OCI-LY1 (cell line): ENCODE results near the gene PODXL2.
A peak's percentile ranks its signal among the peaks of the same experiment; 100 is the strongest.

ENCODE experiments used
- H2AFZ ChIP-seq: fragments of 200-600 bp; sonication (generic), shearing (Covaris generic); 2 replicates; pipeline ENCODE4 v1.6.0; 2014; ENCODE audit warnings: antibody characterized with exemption, mild to moderate bottlenecking, low read length
- H3F3A ChIP-seq: fragments of 200-600 bp; sonication (generic), shearing (Covaris generic); 2 replicates; pipeline ENCODE4 v1.6.0; 2014; ENCODE audit warnings: mild to moderate bottlenecking, antibody characterized with exemption, low read length, moderate library complexity; ENCODE audit not compliant: insufficient read depth
- H3K27ac ChIP-seq: fragments of 200-600 bp; sonication (generic); 2 replicates; pipeline ENCODE4 v1.5.1; 2014; ENCODE audit warnings: low read length, mixed run types, mild to moderate bottlenecking, low read depth; ENCODE audit not compliant: poor library complexity, severe bottlenecking
- H3K27me3 ChIP-seq: fragments of 200-600 bp; sonication (generic); 2 replicates; pipeline ENCODE4 v1.6.0; 2014; ENCODE audit warnings: antibody characterized with exemption, mild to moderate bottlenecking, low read length, moderate library complexity; ENCODE audit not compliant: insufficient read depth
- H3K36me3 ChIP-seq: fragments of 200-600 bp; sonication (generic); 2 replicates; pipeline ENCODE4 v1.6.1; 2014; ENCODE audit warnings: mild to moderate bottlenecking, antibody characterized with exemption, low read length, moderate library complexity, mixed read lengths; ENCODE audit not compliant: insufficient read depth
- H3K4me1 ChIP-seq: fragments of 200-600 bp; sonication (generic); 2 replicates; pipeline ENCODE4 v1.5.1; 2014; ENCODE audit warnings: mild to moderate bottlenecking, low read length, moderate library complexity; ENCODE audit not compliant: insufficient read depth, severe bottlenecking
- H3K4me2 ChIP-seq: fragments of 200-600 bp; sonication (generic), shearing (Covaris generic); 2 replicates; pipeline ENCODE4 v1.6.1; 2014; ENCODE audit warnings: low read length
- H3K4me3 ChIP-seq: fragments of 200-600 bp; sonication (generic); 2 replicates; pipeline ENCODE4 v1.5.1; 2014; ENCODE audit warnings: low read length, low read depth, mild to moderate bottlenecking, mixed read lengths; ENCODE audit not compliant: poor library complexity, severe bottlenecking
- H3K79me2 ChIP-seq: fragments of 200-600 bp; shearing (Covaris generic); 2 replicates; pipeline ENCODE4 v1.6.1; 2016; ENCODE audit warnings: mixed run types, low read length, mixed read lengths; ENCODE audit not compliant: insufficient read depth
- H3K9ac ChIP-seq: fragments of 200-600 bp; sonication (generic), shearing (Covaris generic); 2 replicates; pipeline ENCODE4 v1.6.1; 2014; ENCODE audit warnings: mild to moderate bottlenecking, low read length, mixed read lengths
- H3K9me2 ChIP-seq: fragments of 200-600 bp; sonication (generic), shearing (Covaris generic); 2 replicates; pipeline ENCODE4 v1.6.1; 2014; ENCODE audit warnings: low read depth, mild to moderate bottlenecking, low read length, mixed read lengths
- H3K9me3 ChIP-seq: fragments of 200-600 bp; shearing (Covaris generic); 2 replicates; pipeline ENCODE4 v1.6.1; 2014; ENCODE audit warnings: low read length, mixed read lengths
- H4K20me1 ChIP-seq: fragments of 200-600 bp; sonication (generic), shearing (Covaris generic); 2 replicates; pipeline ENCODE4 v1.6.0; 2016; ENCODE audit warnings: mild to moderate bottlenecking, low read length; ENCODE audit not compliant: insufficient read depth
- CTCF ChIP-seq: fragments of 200-600 bp; sonication (generic), shearing (Covaris generic); IDR thresholded peaks from 2 replicates; pipeline ENCODE4 v1.5.1; 2017; ENCODE audit warnings: mild to moderate bottlenecking, antibody characterized with exemption, low read length, moderate library complexity, mixed read lengths
- EZH2 ChIP-seq: fragments of 200-600 bp; sonication (generic), shearing (Covaris generic); IDR thresholded peaks from 2 replicates; pipeline ENCODE4 v1.8.0; 2017; ENCODE audit warnings: borderline replicate concordance, mixed run types, mild to moderate bottlenecking, antibody characterized with exemption, low read length, moderate library complexity, mixed read lengths

Gene PODXL2

GRCh38 chr3:127647845-127648204 is 18.8 kb downstream of the PODXL2 start:
- H3K36me3 ChIP-seq: peaks cover 9% of the 10 kb centered on the region
- H3K4me2 ChIP-seq: no peak overlapping the region
- TF ChIP-seq EZH2 (no peak), CTCF (no peak)
- no peaks in the 10 kb centered on the region for H3F3A ChIP-seq
- no peak overlapping the region for H2AFZ ChIP-seq
- H3K79me2 ChIP-seq: no peaks in the 10 kb centered on the region
- H3K9ac ChIP-seq: no peak overlapping the region
- H3K9me3 ChIP-seq: no peaks in the 10 kb centered on the region
- H3K4me3 ChIP-seq: no peak overlapping the region
- no peaks in the 10 kb centered on the region for H4K20me1 ChIP-seq
- no peaks in the 10 kb centered on the region for H3K9me2 ChIP-seq
- no peaks in the 10 kb centered on the region for H3K27me3 ChIP-seq
- H3K27ac ChIP-seq: no peak overlapping the region
- no peaks in the 10 kb centered on the region for H3K4me1 ChIP-seq

GRCh38 chr3:127650236-127650635 is 21.3 kb downstream of the PODXL2 start:
- Histone ChIP-seq H2AFZ (no peak overlapping the region), H3K9me3 (no peaks in the 10 kb centered on the region), H3K9ac (no peak overlapping the region), H3F3A (no peaks in the 10 kb centered on the region), H3K27me3 (no peaks in the 10 kb centered on the region), H3K9me2 (no peaks in the 10 kb centered on the region), H3K4me2 (no peak overlapping the region), H3K36me3 (peaks cover 8% of the 10 kb centered on the region; the same call in 1 of the 2 replicates), H3K27ac (no peak overlapping the region), H3K79me2 (no peaks in the 10 kb centered on the region), H3K4me1 (no peaks in the 10 kb centered on the region), H4K20me1 (no peaks in the 10 kb centered on the region), H3K4me3 (no peak overlapping the region)
- TF ChIP-seq EZH2 (no peak), CTCF (peak; percentile 15; the same call in 1 of the 2 replicates)

- Histone ChIP-seq H3K9ac (no peak overlapping the region), H4K20me1 (no peaks in the 10 kb centered on the region), H3F3A (no peaks in the 10 kb centered on the region), H3K27ac (no peak overlapping the region), H3K27me3 (no peaks in the 10 kb centered on the region), H3K4me2 (no peak overlapping the region), H2AFZ (no peak overlapping the region), H3K79me2 (no peaks in the 10 kb centered on the region), H3K9me2 (no peaks in the 10 kb centered on the region), H3K4me3 (no peak overlapping the region), H3K36me3 (0 out of 2 replicates have a peak, but pooled peaks cover 2% of the 10 kb centered on the region), H3K4me1 (no peaks in the 10 kb centered on the region), H3K9me3 (no peaks in the 10 kb centered on the region)
- TF ChIP-seq CTCF (no peak), EZH2 (no peak)
These were observed 22.7 kb downstream of the PODXL2 start for GRCh38 chr3:127651516-127652172.
